ENCODE measurements around the gene ARL14EP. TPM values are rescaled to one million over a fixed set of nuclear protein-coding genes. Genes with fewer than 3 reads are reported as not detected.

ARL14EP gene
- 16.8 and 16.9 TPM in 2 replicates for total RNA-seq

DNA sequence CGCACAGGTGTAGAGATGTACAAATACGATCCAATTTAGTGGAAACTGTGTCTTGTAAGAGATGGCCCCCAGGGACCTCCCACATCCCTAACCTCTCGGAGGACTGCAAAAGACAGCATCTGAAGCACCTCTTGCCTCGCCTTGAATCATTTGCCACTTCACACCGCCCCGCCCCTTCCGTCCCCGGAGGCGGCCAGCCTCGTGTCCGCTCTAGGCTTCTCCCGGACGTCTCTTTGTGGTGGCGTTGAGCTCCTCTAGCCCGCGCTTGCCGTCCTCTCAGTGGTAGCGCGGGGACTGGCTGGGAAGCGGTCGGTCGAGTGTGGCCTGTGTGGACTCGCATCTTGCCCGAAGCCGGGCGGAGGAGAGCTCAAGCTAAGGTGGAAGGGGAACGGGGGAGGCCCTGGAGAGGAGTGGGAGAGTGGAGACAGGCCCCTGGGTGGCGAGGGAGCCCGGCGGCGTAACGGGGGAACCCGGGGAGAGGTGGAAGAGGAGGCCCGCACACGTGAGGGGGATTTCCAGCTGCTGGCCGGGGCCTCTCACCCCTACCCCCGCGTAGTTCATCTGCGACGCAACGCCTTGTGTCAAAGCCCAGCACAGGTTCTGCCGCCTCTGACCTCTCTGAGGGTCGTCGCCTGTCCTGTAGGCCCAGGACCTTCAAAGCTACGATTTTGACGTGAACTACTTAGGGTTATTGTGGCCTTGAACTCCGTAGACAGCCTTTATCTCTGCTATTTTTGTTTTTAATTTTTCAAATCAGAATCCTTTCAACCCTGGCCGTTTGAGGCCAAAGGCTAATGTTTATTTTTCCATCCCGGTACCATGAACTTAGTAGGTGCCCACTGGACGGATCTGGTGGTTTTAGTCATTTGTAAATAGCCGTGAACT is at the start of gene ARL14EP:
TSS of gene ARL14EP (plus strand) at position 279 of the 885 bp plus-strand sequence. CDS start 7,845 bp downstream, outside the sequence.

Other genes starting within 250 kb of the ARL14EP start
- not detected in 2 replicates for gene FSHB, start 92.1 kb upstream of the ARL14EP start, total RNA-seq

Measured in subcutaneous preadipocyte (primary cell).